ENCODE measurements around the gene ARHGAP21.

The ARHGAP21 gene

DNA sequence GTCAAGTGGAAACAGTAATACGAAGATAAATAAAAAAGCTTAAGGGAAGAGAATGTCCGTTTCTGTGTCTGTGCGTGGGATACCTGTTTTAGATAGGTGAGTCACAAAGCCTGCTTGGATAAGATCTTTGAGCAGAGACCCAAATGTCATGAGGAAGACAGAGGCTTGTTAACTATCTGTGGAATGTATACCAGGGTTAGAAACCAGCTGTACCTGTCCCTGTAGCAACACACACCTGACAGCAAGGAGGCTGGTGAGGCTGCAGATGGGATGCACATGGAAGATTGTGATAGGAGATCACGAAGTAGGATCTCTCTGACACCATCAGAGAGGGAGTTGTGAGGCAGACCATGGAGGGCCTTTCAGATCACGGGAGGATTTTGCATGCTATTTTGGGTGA, 105.3 kb downstream of the ARHGAP21 start:
- H3K4me3 ChIP-seq (ENCODE audit: low read depth, low read length), result no peak overlapping the region
- no peak for TF ChIP-seq CTCF (IDR thresholded peaks at IDR 0.05; ENCODE audit: low read depth, low read length, missing control alignments)
- no peak for DNase-seq (ENCODE audit: low read depth)

DNA sequence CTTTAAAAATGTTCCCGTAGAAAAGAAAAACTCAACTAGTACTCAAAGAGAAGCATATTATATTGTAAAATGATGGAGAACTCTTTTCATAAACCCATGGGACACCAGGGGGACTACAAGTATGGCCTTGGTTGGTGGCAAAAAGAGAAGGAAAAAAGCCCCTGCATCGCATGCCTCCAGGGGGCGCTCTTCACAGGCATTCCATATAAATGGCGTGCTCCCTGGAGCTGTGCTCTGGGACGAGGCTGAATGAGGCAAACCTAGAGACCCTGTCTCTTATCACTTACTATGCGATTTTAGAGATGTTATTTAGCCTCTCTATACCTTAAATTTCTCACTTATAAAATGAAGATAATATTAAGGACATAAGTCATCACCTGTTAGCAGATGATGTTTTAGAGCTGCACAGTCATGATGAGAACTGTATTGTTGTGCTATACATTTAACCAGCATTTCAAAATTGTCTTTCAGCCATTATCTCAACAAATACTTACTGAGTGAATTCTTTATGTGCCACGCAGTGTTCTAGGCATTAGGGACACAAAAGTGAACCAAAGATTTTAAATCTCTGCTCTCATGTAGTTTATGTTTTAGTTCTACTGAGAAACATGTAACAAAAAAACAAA, 105.8 kb downstream of the ARHGAP21 start:
- DNase-seq (ENCODE audit: low read depth), result peak; percentile 12
- H3K4me3 ChIP-seq (ENCODE audit: low read depth, low read length), result no peak overlapping the region
- TF ChIP-seq CTCF (IDR thresholded peaks at IDR 0.05; ENCODE audit: low read depth, low read length, missing control alignments), result peak; percentile 78

- DNase-seq (ENCODE audit: low read depth), result no peak
- H3K4me3 ChIP-seq (ENCODE audit: low read depth, low read length), result no peak overlapping the region
- TF ChIP-seq CTCF (IDR thresholded peaks at IDR 0.05; ENCODE audit: low read depth, low read length, missing control alignments), result no peak
These were observed 107.2 kb downstream of the ARHGAP21 start for GRCh38 chr10:24616536-24616935.

- no peak for DNase-seq (ENCODE audit: low read depth)
- H3K4me3 ChIP-seq (ENCODE audit: low read depth, low read length), result no peak overlapping the region
- no peak for TF ChIP-seq CTCF (IDR thresholded peaks at IDR 0.05; ENCODE audit: low read depth, low read length, missing control alignments)
These were observed 117.7 kb downstream of the ARHGAP21 start for GRCh38 chr10:24606021-24606420.

- no peak for TF ChIP-seq CTCF (IDR thresholded peaks at IDR 0.05; ENCODE audit: low read depth, low read length, missing control alignments)
- no peak for DNase-seq (ENCODE audit: low read depth)
- no peak overlapping the region for H3K4me3 ChIP-seq (ENCODE audit: low read depth, low read length)
These were observed 118.5 kb downstream of the ARHGAP21 start for GRCh38 chr10:24605141-24605540.

- TF ChIP-seq CTCF (IDR thresholded peaks at IDR 0.05; ENCODE audit: low read depth, low read length, missing control alignments), result no peak
- no peak for DNase-seq (ENCODE audit: low read depth)
- no peak overlapping the region for H3K4me3 ChIP-seq (ENCODE audit: low read depth, low read length)
These were observed 120.4 kb downstream of the ARHGAP21 start for GRCh38 chr10:24603333-24603732.

DNA sequence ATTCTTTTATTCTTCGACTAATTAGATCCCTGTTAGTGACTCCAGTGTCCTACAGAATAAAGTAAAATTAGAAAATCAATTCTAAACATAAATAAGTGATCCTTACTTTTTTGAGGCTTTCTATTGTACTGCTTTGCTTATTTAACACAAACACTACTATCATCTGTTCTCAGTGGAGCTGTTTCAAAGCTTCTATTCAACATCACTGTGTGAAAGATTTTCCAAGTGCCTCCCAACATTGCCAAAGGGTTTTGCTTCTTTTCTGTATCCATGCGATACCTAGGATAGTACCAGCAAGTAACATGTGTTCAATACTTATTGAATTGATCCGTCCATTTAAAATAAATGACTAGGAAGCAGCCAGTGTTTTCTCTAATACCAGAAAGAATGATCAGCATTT, 125.7 kb downstream of the ARHGAP21 start:
- TF ChIP-seq CTCF (IDR thresholded peaks at IDR 0.05; ENCODE audit: low read depth, low read length, missing control alignments), result no peak
- DNase-seq (ENCODE audit: low read depth), result no peak
- H3K4me3 ChIP-seq (ENCODE audit: low read depth, low read length), result no peak overlapping the region
